D721Med (cell line): ENCODE measurements around the gene PCDHB15.
A peak's percentile ranks its signal among the peaks of the same experiment; 100 is the strongest.
"Not testable (repeated sequence)": the region's sequence is repeated elsewhere in the genome, so short reads cannot be mapped to it uniquely, and the experiment has no call there.

ENCODE experiments used
- DNase-seq: peaks from one replicate; pipeline ENCODE4 v3.0.0; 2011; ENCODE audit warnings: low spot score; ENCODE audit not compliant: insufficient read length
- FAIRE-seq: peaks from 2 replicates; lab custom pipeline; 2011; peaks lifted over from hg19 to GRCh38; lab: Jason Lieb, UNC
- CTCF ChIP-seq: IDR thresholded peaks from 2 replicates; pipeline ENCODE4 v1.5.1; 2012; ENCODE audit warnings: mild to moderate bottlenecking, control low read depth; ENCODE audit not compliant: insufficient read depth; ENCODE audit errors: missing control alignments

Gene PCDHB15

GRCh38 chr5:141245250-141245717 is at the start of gene PCDHB15:
TSS of gene PCDHB15 (plus strand) at chr5:141245395. CDS start at chr5:141245579, 184 bp downstream.
- DNase-seq (no peak), FAIRE-seq (no peak)
- peak; percentile 0 for TF ChIP-seq CTCF

- DNase-seq (no peak), FAIRE-seq (no peak)
- no peak for TF ChIP-seq CTCF
Observed at GRCh38 chr5:141196363-141196762, 48.8 kb upstream of the PCDHB15 start.

- no peak for DNase-seq
- peak; percentile 95 for FAIRE-seq
Observed at GRCh38 chr5:141199359-141200235, 45.6 kb upstream of the PCDHB15 start, which contains the start of gene PCDHB11. TSS of gene PCDHB11 (plus strand) at chr5:141199627. CDS start at chr5:141199775, 148 bp downstream.

GRCh38 chr5:141201126-141201525 is 44.1 kb upstream of the PCDHB15 start:
- not testable (repeated sequence) for FAIRE-seq, DNase-seq

More at GRCh38 chr5:141199359-141200235, 45.6 kb upstream of the PCDHB15 start, which contains the start of gene PCDHB11:
- peak; percentile 21 for TF ChIP-seq CTCF

- DNase-seq, FAIRE-seq: not testable (repeated sequence)
Observed at GRCh38 chr5:141201646-141202045, 43.5 kb upstream of the PCDHB15 start.

- FAIRE-seq, result no peak
- DNase-seq, result no peak
- TF ChIP-seq CTCF, result no peak
Observed at GRCh38 chr5:141208478-141208877, 36.7 kb upstream of the PCDHB15 start, which contains the start of gene PCDHB12. TSS of gene PCDHB12 (plus strand) at chr5:141208719. CDS start at chr5:141208908, 189 bp downstream.

GRCh38 chr5:141210281-141210680 is 34.9 kb upstream of the PCDHB15 start:
- not testable (repeated sequence) for DNase-seq, FAIRE-seq

DNA sequence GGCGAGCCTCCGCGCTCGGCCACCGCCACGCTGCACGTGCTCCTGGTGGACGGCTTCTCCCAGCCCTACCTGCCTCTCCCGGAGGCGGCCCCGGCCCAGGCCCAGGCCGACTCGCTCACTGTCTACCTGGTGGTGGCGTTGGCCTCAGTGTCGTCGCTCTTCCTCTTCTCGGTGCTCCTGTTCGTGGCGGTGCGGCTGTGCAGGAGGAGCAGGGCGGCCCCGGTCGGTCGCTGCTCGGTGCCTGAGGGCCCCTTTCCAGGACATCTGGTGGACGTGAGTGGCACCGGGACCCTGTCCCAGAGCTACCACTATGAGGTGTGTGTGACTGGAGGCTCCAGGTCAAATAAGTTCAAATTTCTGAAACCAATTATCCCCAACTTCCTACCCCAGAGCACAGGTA is 34.3 kb upstream of the PCDHB15 start:
- not testable (repeated sequence) for DNase-seq, FAIRE-seq

DNA sequence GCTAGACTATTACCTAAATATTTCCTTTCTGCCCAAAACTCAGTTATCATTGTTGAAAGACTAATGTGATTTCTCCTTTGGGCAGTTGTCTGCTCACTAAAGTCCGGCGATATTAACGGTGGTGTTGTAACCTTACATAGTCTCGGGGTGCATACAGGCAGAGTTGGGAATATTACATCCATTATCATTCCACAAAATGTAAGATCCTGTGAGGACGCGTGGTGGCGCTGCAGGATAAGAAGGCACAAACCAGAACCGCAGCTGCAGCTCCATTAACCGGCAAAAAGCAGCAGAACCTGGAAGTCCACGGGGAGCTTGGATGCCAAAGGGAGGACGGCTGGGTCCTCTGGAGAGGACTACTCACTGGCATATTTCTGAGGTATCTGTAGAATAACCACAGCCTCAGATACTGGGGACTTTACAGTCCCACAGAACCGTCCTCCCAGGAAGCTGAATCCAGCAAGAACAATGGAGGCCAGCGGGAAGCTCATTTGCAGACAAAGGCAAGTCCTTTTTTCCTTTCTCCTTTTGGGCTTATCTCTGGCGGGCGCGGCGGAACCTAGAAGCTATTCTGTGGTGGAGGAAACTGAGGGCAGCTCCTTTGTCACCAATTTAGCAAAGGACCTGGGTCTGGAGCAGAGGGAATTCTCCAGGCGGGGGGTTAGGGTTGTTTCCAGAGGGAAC is 31.4 kb upstream of the PCDHB15 start, which contains the start of gene PCDHB13:
PCDHB13 (plus strand) TSS at position 264 of the 684 bp plus-strand sequence; CDS start at position 469, 205 bp downstream.
- FAIRE-seq, result peak; percentile 93
- not testable (repeated sequence) for DNase-seq

DNA sequence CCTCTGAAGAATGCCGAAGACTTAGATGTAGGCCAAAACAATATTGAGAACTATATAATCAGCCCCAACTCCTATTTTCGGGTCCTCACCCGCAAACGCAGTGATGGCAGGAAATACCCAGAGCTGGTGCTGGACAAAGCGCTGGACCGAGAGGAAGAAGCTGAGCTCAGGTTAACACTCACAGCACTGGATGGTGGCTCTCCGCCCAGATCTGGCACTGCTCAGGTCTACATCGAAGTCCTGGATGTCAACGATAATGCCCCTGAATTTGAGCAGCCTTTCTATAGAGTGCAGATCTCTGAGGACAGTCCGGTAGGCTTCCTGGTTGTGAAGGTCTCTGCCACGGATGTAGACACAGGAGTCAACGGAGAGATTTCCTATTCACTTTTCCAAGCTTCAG is 30.6 kb upstream of the PCDHB15 start:
- not testable (repeated sequence) for FAIRE-seq

DNA sequence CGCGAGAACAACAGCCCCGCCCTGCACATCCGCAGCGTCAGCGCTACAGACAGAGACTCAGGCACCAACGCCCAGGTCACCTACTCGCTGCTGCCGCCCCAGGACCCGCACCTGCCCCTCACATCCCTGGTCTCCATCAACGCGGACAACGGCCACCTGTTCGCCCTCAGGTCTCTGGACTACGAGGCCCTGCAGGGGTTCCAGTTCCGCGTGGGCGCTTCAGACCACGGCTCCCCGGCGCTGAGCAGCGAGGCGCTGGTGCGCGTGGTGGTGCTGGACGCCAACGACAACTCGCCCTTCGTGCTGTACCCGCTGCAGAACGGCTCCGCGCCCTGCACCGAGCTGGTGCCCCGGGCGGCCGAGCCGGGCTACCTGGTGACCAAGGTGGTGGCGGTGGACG is 29.7 kb upstream of the PCDHB15 start:
- not testable (repeated sequence) for FAIRE-seq, DNase-seq

More for the DNA sequence above, 30.6 kb upstream of the PCDHB15 start:
- not testable (repeated sequence) for DNase-seq

DNA sequence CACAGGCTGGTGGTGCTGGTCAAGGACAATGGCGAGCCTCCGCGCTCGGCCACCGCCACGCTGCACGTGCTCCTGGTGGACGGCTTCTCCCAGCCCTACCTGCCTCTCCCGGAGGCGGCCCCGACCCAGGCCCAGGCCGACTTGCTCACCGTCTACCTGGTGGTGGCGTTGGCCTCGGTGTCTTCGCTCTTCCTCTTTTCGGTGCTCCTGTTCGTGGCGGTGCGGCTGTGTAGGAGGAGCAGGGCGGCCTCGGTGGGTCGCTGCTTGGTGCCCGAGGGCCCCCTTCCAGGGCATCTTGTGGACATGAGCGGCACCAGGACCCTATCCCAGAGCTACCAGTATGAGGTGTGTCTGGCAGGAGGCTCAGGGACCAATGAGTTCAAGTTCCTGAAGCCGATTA is 29.2 kb upstream of the PCDHB15 start:
- not testable (repeated sequence) for FAIRE-seq, DNase-seq
